K562 (cell line): ENCODE results near the gene ZNF335. TPM values are rescaled to one million over a fixed set of nuclear protein-coding genes. Genes with fewer than 3 reads are reported as not detected.
A peak's percentile ranks its signal among the peaks of the same experiment; 100 is the strongest.

Experiments used
- CBX5 ChIP-seq: IDR thresholded peaks from 2 replicates; pipeline ENCODE4 v1.6.1; 2014; ENCODE audit warnings: low read depth, borderline replicate concordance
- CEBPG ChIP-seq, 3 experiments: fragments of 200-800 bp in 1 of 3; sonication (Bioruptor generic) in 1 of 3; sonication (generic) in 1 of 3; formaldehyde crosslinking in 1 of 3; IDR thresholded peaks in 2 of 3; conservative IDR thresholded peaks in 1 of 3; 2 replicates each; pipeline versions ENCODE4 v1.6.1 to v1.8.0; 2016 to 2022; ENCODE audit warnings: missing compliant biosample characterization in 2 of 3, missing genetic modification characterization in 2 of 3, mild to moderate bottlenecking in 1 of 3, missing genetic modification reagents in 1 of 3
- CHD1 ChIP-seq: fragments of 200-600 bp; sonication (generic); IDR thresholded peaks from one replicate; pipeline ENCODE4 v1.6.1; 2012; ENCODE audit warnings: mild to moderate bottlenecking, moderate library complexity, low read length, inconsistent platforms
- FOXM1 ChIP-seq, 2 experiments: fragments of 450-650 bp in 1 of 2; sonication (generic) in 1 of 2; formaldehyde crosslinking in 1 of 2; IDR thresholded peaks; 2 replicates each; pipeline versions ENCODE4 v1.6.1 to v1.9.0; 2017 to 2022; ENCODE audit warnings: low read depth in 2 of 2, mild to moderate bottlenecking in 2 of 2, missing genetic modification reagents in 1 of 2, moderate library complexity in 1 of 2
- HCFC1 ChIP-seq: IDR thresholded peaks from 2 replicates; pipeline ENCODE4 v1.6.1; 2012; ENCODE audit warnings: low read depth, low read length, improper control_type of control experiment
- HDGF ChIP-seq: fragments of 450-650 bp; IDR thresholded peaks from 2 replicates; pipeline ENCODE4 v1.6.1; 2016
- KAT7 ChIP-seq: sonication (generic); formaldehyde crosslinking; IDR thresholded peaks from 2 replicates; pipeline ENCODE4 v1.8.0; 2022; ENCODE audit warnings: missing genetic modification reagents, mild to moderate bottlenecking, borderline replicate concordance
- KDM5B ChIP-seq: fragments of 200-600 bp; sonication (generic); IDR thresholded peaks from 2 replicates; pipeline ENCODE4 v1.6.1; 2012; ENCODE audit warnings: low read depth, mild to moderate bottlenecking, moderate library complexity, low read length, control low read depth, inconsistent platforms; ENCODE audit not compliant: insufficient replicate concordance
- NCOR1 ChIP-seq: fragments of 450-650 bp; IDR thresholded peaks from 2 replicates; pipeline ENCODE4 v1.6.1; 2016; ENCODE audit warnings: mild to moderate bottlenecking, moderate library complexity
- TCF3 ChIP-seq: sonication (generic); formaldehyde crosslinking; IDR thresholded peaks from 2 replicates; pipeline ENCODE4 v1.4.0; 2020; ENCODE audit warnings: mild to moderate bottlenecking, missing genetic modification reagents
- ZBTB1 ChIP-seq: sonication (generic); formaldehyde crosslinking; IDR thresholded peaks from 2 replicates; pipeline ENCODE4 v1.8.1; 2023; ENCODE audit warnings: missing genetic modification reagents, low read depth, mild to moderate bottlenecking, borderline replicate concordance
- ZSCAN29 ChIP-seq: fragments of 450-650 bp; IDR thresholded peaks from 2 replicates; pipeline ENCODE4 v1.6.1; 2017
- polyA plus RNA-seq, 8 experiments: library from polyadenylated mRNA; depleted of rRNA in 4 of 8; stranded (reverse) in 5 of 8; unstranded in 3 of 8; fragments of >200 nt; fragmentation: Nextera tagmentation in 2 of 8; fragmentation: Illumina TruSeq in 1 of 8; extraction: Ambion mirVana in 2 of 8; extraction: Trizol in 1 of 8; gene quantifications; 2 replicates each; pipeline versions ENCODE4 v1.2.1 to v1.2.3, GENCODE V29; 2011 to 2014; ENCODE audit warnings: inconsistent platforms in 1 of 8, missing spikeins in 1 of 8
- total RNA-seq, 7 experiments: library from RNA; depleted of rRNA in 6 of 7; stranded (reverse); fragments of >200 nt in 6 of 7; fragmentation: Illumina TruSeq in 2 of 7; extraction: Trizol in 2 of 7; gene quantifications; 2 replicates each; pipeline versions ENCODE4 v1.2.1 to v1.2.3, GENCODE V29; 2011 to 2021; ENCODE audit warnings: low replicate concordance in 1 of 7
- TF ChIP-seq, protein P1 (sequence below): sonication (generic); formaldehyde crosslinking; IDR thresholded peaks from 2 replicates; pipeline ENCODE4 v1.8.1; 2023; ENCODE audit warnings: missing genetic modification reagents, mild to moderate bottlenecking, borderline replicate concordance
- TF ChIP-seq, protein P2 (sequence below): fragments of 450-650 bp; IDR thresholded peaks from 2 replicates; pipeline ENCODE4 v1.6.1; 2016; ENCODE audit warnings: borderline replicate concordance
- TF ChIP-seq, protein P3 (sequence below): sonication (generic); formaldehyde crosslinking; IDR thresholded peaks from 2 replicates; pipeline ENCODE4 v1.8.0; 2022; ENCODE audit warnings: missing genetic modification reagents, mild to moderate bottlenecking, borderline replicate concordance
- TF ChIP-seq, protein P4 (sequence below): fragments of 250-450 bp; sonication (Bioruptor Pico); IDR thresholded peaks from 2 replicates; pipeline ENCODE4 v1.9.0; 2021; ENCODE audit warnings: mild to moderate bottlenecking
- TF ChIP-seq, protein P5 (sequence below): fragments of 450-650 bp; IDR thresholded peaks from 2 replicates; pipeline ENCODE4 v1.7.1; 2018; ENCODE audit warnings: mild to moderate bottlenecking, low read depth; ENCODE audit not compliant: partially characterized antibody

The ZNF335 gene
- total and polyA plus RNA-seq, 9 of the 15 experiments (the other 6 are each of a cell fraction or from before 2014, with no cell fraction given), result 0.39 to 16.0 (median 7.6) TPM

DNA sequence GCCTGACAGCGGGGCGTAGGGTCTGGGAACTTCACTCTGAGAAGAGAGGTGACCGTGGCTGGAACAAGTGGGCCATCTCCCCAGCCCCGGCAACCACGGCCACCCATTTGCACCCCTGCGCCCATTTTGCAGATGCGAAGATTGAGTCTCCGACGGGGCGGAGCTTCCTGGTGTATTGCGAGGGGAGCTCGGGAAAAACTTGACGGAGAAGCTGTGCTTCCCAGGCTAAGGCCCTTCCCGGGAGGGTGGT lies 653 bp downstream of the ZNF335 start (continued):
- TF ChIP-seq, protein P1, sequence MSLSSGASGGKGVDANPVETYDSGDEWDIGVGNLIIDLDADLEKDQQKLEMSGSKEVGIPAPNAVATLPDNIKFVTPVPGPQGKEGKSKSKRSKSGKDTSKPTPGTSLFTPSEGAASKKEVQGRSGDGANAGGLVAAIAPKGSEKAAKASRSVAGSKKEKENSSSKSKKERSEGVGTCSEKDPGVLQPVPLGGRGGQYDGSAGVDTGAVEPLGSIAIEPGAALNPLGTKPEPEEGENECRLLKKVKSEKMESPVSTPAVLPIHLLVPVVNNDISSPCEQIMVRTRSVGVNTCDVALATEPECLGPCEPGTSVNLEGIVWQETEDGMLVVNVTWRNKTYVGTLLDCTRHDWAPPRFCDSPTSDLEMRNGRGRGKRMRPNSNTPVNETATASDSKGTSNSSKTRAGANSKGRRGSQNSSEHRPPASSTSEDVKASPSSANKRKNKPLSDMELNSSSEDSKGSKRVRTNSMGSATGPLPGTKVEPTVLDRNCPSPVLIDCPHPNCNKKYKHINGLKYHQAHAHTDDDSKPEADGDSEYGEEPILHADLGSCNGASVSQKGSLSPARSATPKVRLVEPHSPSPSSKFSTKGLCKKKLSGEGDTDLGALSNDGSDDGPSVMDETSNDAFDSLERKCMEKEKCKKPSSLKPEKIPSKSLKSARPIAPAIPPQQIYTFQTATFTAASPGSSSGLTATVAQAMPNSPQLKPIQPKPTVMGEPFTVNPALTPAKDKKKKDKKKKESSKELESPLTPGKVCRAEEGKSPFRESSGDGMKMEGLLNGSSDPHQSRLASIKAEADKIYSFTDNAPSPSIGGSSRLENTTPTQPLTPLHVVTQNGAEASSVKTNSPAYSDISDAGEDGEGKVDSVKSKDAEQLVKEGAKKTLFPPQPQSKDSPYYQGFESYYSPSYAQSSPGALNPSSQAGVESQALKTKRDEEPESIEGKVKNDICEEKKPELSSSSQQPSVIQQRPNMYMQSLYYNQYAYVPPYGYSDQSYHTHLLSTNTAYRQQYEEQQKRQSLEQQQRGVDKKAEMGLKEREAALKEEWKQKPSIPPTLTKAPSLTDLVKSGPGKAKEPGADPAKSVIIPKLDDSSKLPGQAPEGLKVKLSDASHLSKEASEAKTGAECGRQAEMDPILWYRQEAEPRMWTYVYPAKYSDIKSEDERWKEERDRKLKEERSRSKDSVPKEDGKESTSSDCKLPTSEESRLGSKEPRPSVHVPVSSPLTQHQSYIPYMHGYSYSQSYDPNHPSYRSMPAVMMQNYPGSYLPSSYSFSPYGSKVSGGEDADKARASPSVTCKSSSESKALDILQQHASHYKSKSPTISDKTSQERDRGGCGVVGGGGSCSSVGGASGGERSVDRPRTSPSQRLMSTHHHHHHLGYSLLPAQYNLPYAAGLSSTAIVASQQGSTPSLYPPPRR, result no peak
- TF ChIP-seq, protein P2, sequence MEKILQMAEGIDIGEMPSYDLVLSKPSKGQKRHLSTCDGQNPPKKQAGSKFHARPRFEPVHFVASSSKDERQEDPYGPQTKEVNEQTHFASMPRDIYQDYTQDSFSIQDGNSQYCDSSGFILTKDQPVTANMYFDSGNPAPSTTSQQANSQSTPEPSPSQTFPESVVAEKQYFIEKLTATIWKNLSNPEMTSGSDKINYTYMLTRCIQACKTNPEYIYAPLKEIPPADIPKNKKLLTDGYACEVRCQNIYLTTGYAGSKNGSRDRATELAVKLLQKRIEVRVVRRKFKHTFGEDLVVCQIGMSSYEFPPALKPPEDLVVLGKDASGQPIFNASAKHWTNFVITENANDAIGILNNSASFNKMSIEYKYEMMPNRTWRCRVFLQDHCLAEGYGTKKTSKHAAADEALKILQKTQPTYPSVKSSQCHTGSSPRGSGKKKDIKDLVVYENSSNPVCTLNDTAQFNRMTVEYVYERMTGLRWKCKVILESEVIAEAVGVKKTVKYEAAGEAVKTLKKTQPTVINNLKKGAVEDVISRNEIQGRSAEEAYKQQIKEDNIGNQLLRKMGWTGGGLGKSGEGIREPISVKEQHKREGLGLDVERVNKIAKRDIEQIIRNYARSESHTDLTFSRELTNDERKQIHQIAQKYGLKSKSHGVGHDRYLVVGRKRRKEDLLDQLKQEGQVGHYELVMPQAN, result peak; percentile 80
- TF ChIP-seq, protein P3, sequence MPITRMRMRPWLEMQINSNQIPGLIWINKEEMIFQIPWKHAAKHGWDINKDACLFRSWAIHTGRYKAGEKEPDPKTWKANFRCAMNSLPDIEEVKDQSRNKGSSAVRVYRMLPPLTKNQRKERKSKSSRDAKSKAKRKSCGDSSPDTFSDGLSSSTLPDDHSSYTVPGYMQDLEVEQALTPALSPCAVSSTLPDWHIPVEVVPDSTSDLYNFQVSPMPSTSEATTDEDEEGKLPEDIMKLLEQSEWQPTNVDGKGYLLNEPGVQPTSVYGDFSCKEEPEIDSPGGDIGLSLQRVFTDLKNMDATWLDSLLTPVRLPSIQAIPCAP (CRISPR knock-in tag), result no peak
- TF ChIP-seq NCOR1 (no peak; the same call in 1 of the 2 replicates), CEBPG (CRISPR knock-in tag; IDR thresholded peaks at IDR 0.05) (no peak), CEBPG (tag; conservative IDR thresholded peaks at IDR 0.05 in 1 of 2, IDR thresholded peaks at IDR 0.05 in 1 of 2) (no peak), TCF3 (CRISPR knock-in tag) (no peak), HCFC1 (no peak), KDM5B (no peak), HDGF (peak; percentile 99), KAT7 (CRISPR knock-in tag) (peak; percentile 99), ZBTB1 (CRISPR knock-in tag) (no peak; the same call in 1 of the 2 replicates), FOXM1 (IDR thresholded peaks at IDR 0.05; ENCODE audit: low read depth) (peak; percentile 65; the same call in 1 of the 2 replicates), FOXM1 (CRISPR knock-in tag; IDR thresholded peaks at IDR 0.05; ENCODE audit: low read depth) (no peak), CHD1 (peak; percentile 88), ZSCAN29 (peak; percentile 46; the same call in 1 of the 2 replicates), CBX5 (0 out of 2 replicates have a peak, but pooled peaks have one; percentile 29)
- TF ChIP-seq, protein P4, sequence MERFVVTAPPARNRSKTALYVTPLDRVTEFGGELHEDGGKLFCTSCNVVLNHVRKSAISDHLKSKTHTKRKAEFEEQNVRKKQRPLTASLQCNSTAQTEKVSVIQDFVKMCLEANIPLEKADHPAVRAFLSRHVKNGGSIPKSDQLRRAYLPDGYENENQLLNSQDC, result peak; percentile 65
- TF ChIP-seq, protein P5, sequence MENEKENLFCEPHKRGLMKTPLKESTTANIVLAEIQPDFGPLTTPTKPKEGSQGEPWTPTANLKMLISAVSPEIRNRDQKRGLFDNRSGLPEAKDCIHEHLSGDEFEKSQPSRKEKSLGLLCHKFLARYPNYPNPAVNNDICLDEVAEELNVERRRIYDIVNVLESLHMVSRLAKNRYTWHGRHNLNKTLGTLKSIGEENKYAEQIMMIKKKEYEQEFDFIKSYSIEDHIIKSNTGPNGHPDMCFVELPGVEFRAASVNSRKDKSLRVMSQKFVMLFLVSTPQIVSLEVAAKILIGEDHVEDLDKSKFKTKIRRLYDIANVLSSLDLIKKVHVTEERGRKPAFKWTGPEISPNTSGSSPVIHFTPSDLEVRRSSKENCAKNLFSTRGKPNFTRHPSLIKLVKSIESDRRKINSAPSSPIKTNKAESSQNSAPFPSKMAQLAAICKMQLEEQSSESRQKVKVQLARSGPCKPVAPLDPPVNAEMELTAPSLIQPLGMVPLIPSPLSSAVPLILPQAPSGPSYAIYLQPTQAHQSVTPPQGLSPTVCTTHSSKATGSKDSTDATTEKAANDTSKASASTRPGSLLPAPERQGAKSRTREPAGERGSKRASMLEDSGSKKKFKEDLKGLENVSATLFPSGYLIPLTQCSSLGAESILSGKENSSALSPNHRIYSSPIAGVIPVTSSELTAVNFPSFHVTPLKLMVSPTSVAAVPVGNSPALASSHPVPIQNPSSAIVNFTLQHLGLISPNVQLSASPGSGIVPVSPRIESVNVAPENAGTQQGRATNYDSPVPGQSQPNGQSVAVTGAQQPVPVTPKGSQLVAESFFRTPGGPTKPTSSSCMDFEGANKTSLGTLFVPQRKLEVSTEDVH, result peak; percentile 33
